Aorta (tissue), 5 donors: ENCODE data around the gene SLC35F3. TPM values are rescaled to one million over a fixed set of nuclear protein-coding genes. Genes with fewer than 3 reads are reported as not detected.

Experiments
- ATAC-seq: fragments of 200-7000 bp; cut with Tn5 transposase; one replicate; pipeline ENCODE4 v1.9.1; 2022; ENCODE audit warnings: moderate library complexity; ENCODE audit not compliant: low FRiP score
- DNase-seq, 2 donors: peaks; one replicate each; pipeline ENCODE4 v3.0.0-alpha.2; 2020
- H3K27ac ChIP-seq, 2 donors: one replicate each; pipeline ENCODE4 v1.5.1; 2013; ENCODE audit warnings: low read length in 2 of 2, mild to moderate bottlenecking in 2 of 2, moderate library complexity in 2 of 2, control low read depth in 1 of 2, inconsistent platforms in 1 of 2, low read depth in 1 of 2
- H3K27me3 ChIP-seq, 2 donors: one replicate each; pipeline ENCODE4 v1.6.1; 2013; ENCODE audit warnings: control low read depth in 1 of 2, low read length in 1 of 2, mild to moderate bottlenecking in 1 of 2, moderate library complexity in 1 of 2; ENCODE audit not compliant: insufficient read depth in 2 of 2, control insufficient read depth in 1 of 2
- H3K36me3 ChIP-seq, 2 donors: one replicate each; pipeline ENCODE4 v1.6.1; 2013; ENCODE audit warnings: control low read depth in 1 of 2, low read length in 1 of 2, mild to moderate bottlenecking in 1 of 2; ENCODE audit not compliant: insufficient read depth in 2 of 2, control insufficient read depth in 1 of 2
- H3K4me1 ChIP-seq, 2 donors: one replicate each; pipeline ENCODE4 v1.6.1; 2013; ENCODE audit warnings: low read length in 2 of 2, control low read depth in 1 of 2, mild to moderate bottlenecking in 1 of 2, moderate library complexity in 1 of 2; ENCODE audit not compliant: insufficient read depth in 2 of 2, control insufficient read depth in 1 of 2
- H3K4me3 ChIP-seq, 2 donors: one replicate each; pipeline ENCODE4 v1.5.1; 2013; ENCODE audit warnings: low read length in 2 of 2, control low read depth in 1 of 2, mild to moderate bottlenecking in 1 of 2
- H3K9me3 ChIP-seq: one replicate; pipeline ENCODE4 v1.6.1; 2013; ENCODE audit warnings: mild to moderate bottlenecking, low read length; ENCODE audit not compliant: control insufficient read depth
- WGBS, 2 donors: extraction: QIAGEN DNeasy Blood & Tissue Kit; methylation state at CpG; one replicate each; pipeline ENCODE4 v1.1.7; 2013; 5-methylcytosine and 5-hydroxymethylcytosine counted together
- intact Hi-C, 2 donors: fragments of 100-400 bp; cut with DNase I; formaldehyde crosslinking; loops; one replicate each; pipeline versions ENCODE4 v1.14.2 to v1.15.0; 2022
- polyA plus RNA-seq, 2 donors: library from polyadenylated mRNA; stranded (reverse); fragments of 200-250 nt; gene quantifications; one replicate each; pipeline ENCODE4 v1.2.3, GENCODE V29; 2013
- total RNA-seq, 2 donors: library from RNA; stranded (reverse); fragmentation: NEBNext Ultra II Directional; extraction: Animal tissue kit (Norgen Biotek cat#: 25700); gene quantifications; one replicate each; pipeline ENCODE4 v1.2.1, GENCODE V29; 2021
- donor health status: healthy with polysubstance abuse.
- donor health status: Bipolar disorder and iron deficiency.
- donor health status: DM: no; HTN: no; CAD: no.
- donor health status: DM: no; HTN: no; CAD: no.
- donor health status: DM: yes; HTN: yes; CAD: no.

Gene SLC35F3
- total and polyA plus RNA-seq, 4 donors: 0.12 TPM; not detected in 3

- DNase-seq (no peak), ATAC-seq (no peak)
- Histone ChIP-seq H3K9me3 (no peaks in the 10 kb centered on the region), H3K4me1 (no peaks in the 10 kb centered on the region), H3K4me3 (no peak overlapping the region), H3K36me3 (no peaks in the 10 kb centered on the region), H3K27ac (no peak overlapping the region), H3K27me3 (no peaks in the 10 kb centered on the region)
- WGBS, 2 donors: 91 to 94% methylated on average over 4 of the region's 4 CpGs
- intact Hi-C loops: no loop called here
These were observed 28.9 kb downstream of the SLC35F3 start for GRCh38 chr1:233933339-233933738.

GRCh38 chr1:233935297-233935868, 30.9 kb downstream of the SLC35F3 start:
- Histone ChIP-seq H3K4me1 (no peaks in the 10 kb centered on the region), H3K36me3 (no peaks in the 10 kb centered on the region), H3K27ac (no peak overlapping the region), H3K9me3 (peaks cover 1% of the 10 kb centered on the region), H3K27me3 (no peaks in the 10 kb centered on the region), H3K4me3 (no peak overlapping the region)
- ATAC-seq (no peak), DNase-seq (no peak)
- 63 to 65% methylated on average over 4 of the region's 4 CpGs for WGBS, 2 donors
- intact Hi-C loops: no loop called here

DNA sequence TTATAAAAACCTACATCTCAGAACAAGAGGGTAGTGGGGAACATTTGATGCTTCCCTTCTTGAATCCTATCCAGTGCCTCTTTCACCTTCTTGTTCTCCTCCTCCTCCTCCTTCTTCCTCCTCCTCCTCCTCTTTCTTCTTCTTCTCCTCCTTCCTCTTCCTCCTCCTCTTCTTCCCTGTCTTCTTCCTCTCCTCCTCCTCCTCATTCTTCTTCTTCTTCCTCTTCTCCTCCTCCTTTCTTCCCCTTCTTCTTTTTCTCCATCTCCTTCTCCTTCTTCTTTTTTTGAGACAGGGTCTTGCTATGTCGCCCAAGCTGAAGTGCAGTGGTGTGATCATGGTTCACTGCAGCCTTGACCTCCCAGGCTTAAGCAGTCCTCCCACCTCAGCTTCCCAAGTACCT, 31.9 kb downstream of the SLC35F3 start:
- no peak for DNase-seq

GRCh38 chr1:233936842-233937241, 32.4 kb downstream of the SLC35F3 start:
- H3K27me3 ChIP-seq: no peaks in the 10 kb centered on the region
- intact Hi-C loops: no loop called here
- no peak for ATAC-seq
- 71 to 83% methylated on average over 3 of the region's 3 CpGs for WGBS, 2 donors
- H3K4me1 ChIP-seq: no peaks in the 10 kb centered on the region
- peaks cover 1% of the 10 kb centered on the region for H3K9me3 ChIP-seq
- H3K4me3 ChIP-seq: no peak overlapping the region
- H3K36me3 ChIP-seq: no peaks in the 10 kb centered on the region
- no peak overlapping the region for H3K27ac ChIP-seq
- DNase-seq: no peak

More for the DNA sequence above, 31.9 kb downstream of the SLC35F3 start:
- Histone ChIP-seq H3K27ac (no peak overlapping the region), H3K9me3 (peaks cover 1% of the 10 kb centered on the region), H3K36me3 (no peaks in the 10 kb centered on the region), H3K4me3 (no peak overlapping the region), H3K27me3 (no peaks in the 10 kb centered on the region), H3K4me1 (no peaks in the 10 kb centered on the region)
- WGBS, 2 donors: 90 to 100% methylated on average over 1 of the region's 1 CpG
- no peak for ATAC-seq
- intact Hi-C loops: no loop called here

DNA sequence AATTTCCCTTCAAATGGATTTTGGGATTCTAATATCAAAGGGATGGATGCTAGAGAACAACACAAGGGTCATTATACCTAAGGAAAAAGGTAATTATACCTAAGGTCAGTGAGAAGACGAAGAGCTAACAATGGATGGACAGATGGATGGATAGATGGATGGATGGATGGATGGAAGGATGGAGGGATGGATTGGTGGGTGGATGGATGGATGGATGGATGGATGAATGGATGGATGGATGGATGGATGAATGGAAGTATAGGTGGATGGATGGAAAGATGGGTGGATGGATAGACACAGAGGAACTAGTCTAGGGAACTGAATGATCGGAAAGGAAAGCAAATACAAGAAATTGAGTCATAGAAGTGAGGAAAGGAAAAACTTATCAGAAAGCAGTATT, 34.0 kb downstream of the SLC35F3 start:
- H3K36me3 ChIP-seq: no peaks in the 10 kb centered on the region
- WGBS, 2 donors: 83 to 89% methylated on average over 2 of the region's 2 CpGs
- no peaks in the 10 kb centered on the region for H3K27me3 ChIP-seq
- H3K4me3 ChIP-seq: no peak overlapping the region
- DNase-seq (no peak), ATAC-seq (no peak)
- H3K4me1 ChIP-seq: no peaks in the 10 kb centered on the region
- no peak overlapping the region for H3K27ac ChIP-seq
- peaks cover 1% of the 10 kb centered on the region for H3K9me3 ChIP-seq
- intact Hi-C loops: no loop called here

GRCh38 chr1:233939451-233939850, 35.0 kb downstream of the SLC35F3 start:
- no peak overlapping the region for H3K4me3 ChIP-seq
- intact Hi-C loops: no loop called here
- H3K27me3 ChIP-seq: no peaks in the 10 kb centered on the region
- 78 to 85% methylated on average over 5 of the region's 5 CpGs for WGBS, 2 donors
- peaks cover 1% of the 10 kb centered on the region for H3K9me3 ChIP-seq
- no peak overlapping the region for H3K27ac ChIP-seq
- H3K36me3 ChIP-seq: no peaks in the 10 kb centered on the region
- DNase-seq (no peak), ATAC-seq (no peak)
- no peaks in the 10 kb centered on the region for H3K4me1 ChIP-seq

- H3K27me3 ChIP-seq: no peaks in the 10 kb centered on the region
- no peak overlapping the region for H3K27ac ChIP-seq
- H3K4me3 ChIP-seq: no peak overlapping the region
- no peak for ATAC-seq
- no peaks in the 10 kb centered on the region for H3K36me3 ChIP-seq
- DNase-seq: no peak
- no peaks in the 10 kb centered on the region for H3K4me1 ChIP-seq
- intact Hi-C loops: no loop called here
- 16 to 26% methylated on average over 5 of the region's 5 CpGs for WGBS, 2 donors
- peaks cover 1% of the 10 kb centered on the region for H3K9me3 ChIP-seq
These were observed 36.4 kb downstream of the SLC35F3 start for GRCh38 chr1:233940908-233941307.

GRCh38 chr1:233944601-233945000, 40.1 kb downstream of the SLC35F3 start:
- intact Hi-C loops: no loop called here
- WGBS, 2 donors: 49 to 62% methylated on average over 4 of the region's 4 CpGs

GRCh38 chr1:233945573-233945972, 41.1 kb downstream of the SLC35F3 start:
- Histone ChIP-seq H3K27me3 (no peaks in the 10 kb centered on the region), H3K36me3 (no peaks in the 10 kb centered on the region), H3K4me3 (no peak overlapping the region), H3K4me1 (no peaks in the 10 kb centered on the region), H3K9me3 (peaks cover 3% of the 10 kb centered on the region), H3K27ac (no peak overlapping the region)
- intact Hi-C loops: no loop called here
- 58 to 60% methylated on average over 3 of the region's 3 CpGs for WGBS, 2 donors
- DNase-seq (no peak), ATAC-seq (no peak)

More at GRCh38 chr1:233944601-233945000, 40.1 kb downstream of the SLC35F3 start:
- peaks cover 3% of the 10 kb centered on the region for H3K9me3 ChIP-seq
- ATAC-seq: no peak
- H3K36me3 ChIP-seq: no peaks in the 10 kb centered on the region
- no peak overlapping the region for H3K27ac ChIP-seq
- no peaks in the 10 kb centered on the region for H3K27me3 ChIP-seq
- DNase-seq: no peak
- H3K4me3 ChIP-seq: no peak overlapping the region
- H3K4me1 ChIP-seq: no peaks in the 10 kb centered on the region
